NT2/D1 (cell line): ENCODE measurements around the gene MORN4.

Experiments used
- SUZ12 ChIP-seq: IDR thresholded peaks from 2 replicates; pipeline ENCODE4 v1.6.1; 2011; ENCODE audit not compliant: insufficient read length, insufficient read depth; ENCODE audit errors: extremely low read depth
- ZNF274 ChIP-seq: IDR thresholded peaks from 2 replicates; pipeline ENCODE4 v1.6.1; 2011; ENCODE audit warnings: mild to moderate bottlenecking, low read depth, low read length

DNA sequence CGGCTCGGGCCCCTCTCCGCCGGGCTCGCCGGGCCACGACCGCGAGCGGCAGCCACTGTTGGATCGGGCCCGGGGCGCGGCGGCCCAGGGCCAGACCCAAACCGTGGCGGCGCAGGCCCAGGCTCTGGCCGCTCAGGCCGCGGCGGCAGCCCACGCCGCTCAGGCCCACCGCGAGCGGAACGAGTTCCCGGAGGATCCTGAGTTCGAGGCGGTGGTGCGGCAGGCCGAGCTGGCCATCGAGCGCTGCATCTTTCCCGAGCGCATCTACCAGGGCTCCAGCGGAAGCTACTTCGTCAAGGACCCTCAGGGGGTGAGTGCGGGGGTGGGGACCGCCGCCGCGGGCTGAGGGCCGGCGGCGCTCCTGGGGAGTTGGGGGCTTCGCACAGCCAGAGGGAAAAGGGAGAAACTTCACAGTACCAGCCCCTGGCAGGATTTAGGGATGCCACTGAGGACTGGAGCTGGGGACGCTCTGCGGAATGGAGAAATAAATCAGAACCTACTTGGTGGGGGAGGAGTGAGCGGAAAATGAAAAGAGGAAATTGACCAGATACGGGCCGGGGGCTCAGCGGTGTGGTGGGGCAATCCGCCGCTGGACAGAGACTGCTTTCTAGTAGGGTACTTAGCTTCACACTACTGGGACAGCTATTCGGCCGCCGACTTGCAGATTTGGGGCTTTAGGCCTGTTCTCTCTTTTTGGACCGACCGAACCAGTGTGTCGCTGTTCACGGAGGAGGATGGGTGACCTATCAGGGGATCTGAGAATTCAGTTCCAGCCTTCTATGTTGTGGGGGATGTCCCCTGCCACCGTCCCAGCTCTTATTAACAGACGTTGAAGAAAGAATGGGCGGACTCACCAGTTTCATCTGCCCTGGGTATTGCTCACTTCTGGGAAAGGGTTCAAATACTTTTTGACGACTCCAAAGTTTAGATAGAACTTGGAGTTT is 7.8 kb upstream of the MORN4 start:
- TF ChIP-seq SUZ12 (no peak), ZNF274 (no peak)
